Left lung (tissue), 10 donors: Measurements from ENCODE around the gene FTSJ1. TPM values are rescaled to one million over a fixed set of nuclear protein-coding genes. Genes with fewer than 3 reads are reported as not detected.

Experiments used
- ATAC-seq: fragments of 200-7000 bp; cut with Tn5 transposase; one replicate; pipeline ENCODE4 v1.9.1; 2020; ENCODE audit warnings: moderate library complexity
- DNase-seq, 4 donors: peaks; one replicate each; pipeline ENCODE4 v3.0.0-alpha.2; 2013 to 2020
- H3K27ac ChIP-seq, 2 donors: fragments of 200-600 bp; sonication (generic) in 1 of 2; one replicate each; pipeline versions ENCODE4 v1.5.0 to v1.8.0; 2020 to 2021
- H3K27me3 ChIP-seq, 2 donors: fragments of 200-600 bp; sonication (generic) in 1 of 2; one replicate each; pipeline versions ENCODE4 v1.5.0 to v1.8.0; 2020 to 2021
- H3K36me3 ChIP-seq, 2 donors: fragments of 200-600 bp; sonication (generic) in 1 of 2; one replicate each; pipeline versions ENCODE4 v1.5.0 to v1.8.0; 2020 to 2021
- H3K4me1 ChIP-seq, 2 donors: fragments of 200-600 bp; one replicate each; pipeline ENCODE4 v1.8.0; 2021
- H3K4me3 ChIP-seq, 2 donors: fragments of 200-600 bp; sonication (generic) in 1 of 2; one replicate each; pipeline versions ENCODE4 v1.5.0 to v1.8.0; 2020 to 2021; ENCODE audit warnings: mild to moderate bottlenecking in 1 of 2
- H3K9me3 ChIP-seq, 2 donors: fragments of 200-600 bp; sonication (generic) in 1 of 2; one replicate each; pipeline versions ENCODE4 v1.5.0 to v1.8.0; 2020 to 2021
- CTCF ChIP-seq, 2 donors: fragments of 200-600 bp; sonication (generic) in 1 of 2; IDR thresholded peaks; one replicate each; pipeline versions ENCODE4 v1.5.0 to v1.8.0; 2021; ENCODE audit warnings: antibody characterized with exemption in 2 of 2
- intact Hi-C, 2 donors: fragments of 100-400 bp; cut with DNase I; formaldehyde crosslinking; loops; one replicate each; pipeline versions ENCODE4 v1.11.2 to v1.14.2; 2022
- polyA plus RNA-seq, 6 donors: library from polyadenylated mRNA; unstranded; fragments of 120-200 nt; gene quantifications; one replicate each; pipeline ENCODE4 v1.2.1, GENCODE V29; 2013; ENCODE audit not compliant: insufficient read length in 6 of 6
- total RNA-seq, 2 donors: library from RNA; stranded (reverse); fragmentation: NEBNext Ultra II Directional; extraction: Animal tissue kit (Norgen Biotek cat#: 25700); gene quantifications; one replicate each; pipeline ENCODE4 v1.2.1, GENCODE V29; 2021
- donor health status: DM: no; HTN: yes; CAD: no.
- donor health status: DM: no; HTN: no; CAD: no.

FTSJ1 gene
- total and polyA plus RNA-seq, 8 donors = 33.7 to 46.6 (median 38.8) TPM

- Histone ChIP-seq H3K4me3 (no peak overlapping the region), H3K4me1 (no peaks in the 10 kb centered on the region), H3K27ac (no peak overlapping the region), H3K36me3 (peaks cover 0 to 11% of the 10 kb centered on the region in 2 donors), H3K27me3 (no peaks in the 10 kb centered on the region), H3K9me3 (no peaks in the 10 kb centered on the region)
- intact Hi-C loops = no loop called here
- no peak for DNase-seq
- TF ChIP-seq CTCF (IDR thresholded peaks at IDR 0.05) = no peak
- no peak for ATAC-seq
Observed at GRCh38 chrX:48474581-48474980, 1.4 kb upstream of the FTSJ1 start.

GRCh38 chrX:48475296-48475695 lies 703 bp upstream of the FTSJ1 start:
- intact Hi-C loops = no loop called here
- H3K4me3 ChIP-seq = peak overlapping the region; percentile 46 to 65
- peak; percentile 32 for ATAC-seq
- no peak for DNase-seq
- no peak for TF ChIP-seq CTCF (IDR thresholded peaks at IDR 0.05)
- peak overlapping the region; percentile 22 to 87 for H3K27ac ChIP-seq
- no peaks in the 10 kb centered on the region for H3K9me3 ChIP-seq
- no peaks in the 10 kb centered on the region for H3K4me1 ChIP-seq
- no peaks in the 10 kb centered on the region for H3K27me3 ChIP-seq
- peaks cover 0 to 12% of the 10 kb centered on the region in 2 donors for H3K36me3 ChIP-seq

- no peak for TF ChIP-seq CTCF (IDR thresholded peaks at IDR 0.05)
- peak overlapping the region; percentile 46 to 65 for H3K4me3 ChIP-seq
- no peaks in the 10 kb centered on the region for H3K27me3 ChIP-seq
- H3K36me3 ChIP-seq = peaks cover 0 to 24% of the 10 kb centered on the region in 2 donors
- intact Hi-C loops = no loop called here
- DNase-seq = no peak
- no peaks in the 10 kb centered on the region for H3K4me1 ChIP-seq
- ATAC-seq = no peak
- H3K9me3 ChIP-seq = no peaks in the 10 kb centered on the region
- no peak overlapping the region for H3K27ac ChIP-seq
Observed at GRCh38 chrX:48476919-48477318, 920 bp downstream of the FTSJ1 start.

- no peaks in the 10 kb centered on the region for H3K9me3 ChIP-seq
- no peak for TF ChIP-seq CTCF (IDR thresholded peaks at IDR 0.05)
- DNase-seq = no peak
- no peak overlapping the region for H3K27ac ChIP-seq
- intact Hi-C loops = no loop called here
- no peak for ATAC-seq
- peaks cover 0 to 36% of the 10 kb centered on the region in 2 donors for H3K36me3 ChIP-seq
- no peak overlapping the region for H3K4me3 ChIP-seq
- no peaks in the 10 kb centered on the region for H3K4me1 ChIP-seq
- H3K27me3 ChIP-seq = no peaks in the 10 kb centered on the region
Observed at GRCh38 chrX:48477960-48478755, 2.2 kb downstream of the FTSJ1 start.

GRCh38 chrX:48478806-48479205 lies 2.8 kb downstream of the FTSJ1 start:
- Histone ChIP-seq H3K27ac (no peak overlapping the region), H3K4me1 (no peaks in the 10 kb centered on the region), H3K27me3 (no peaks in the 10 kb centered on the region), H3K9me3 (no peaks in the 10 kb centered on the region), H3K4me3 (no peak overlapping the region), H3K36me3 (peaks cover 0 to 43% of the 10 kb centered on the region in 2 donors)
- DNase-seq (no peak), ATAC-seq (no peak)
- intact Hi-C loops = no loop called here
- TF ChIP-seq CTCF (IDR thresholded peaks at IDR 0.05) = no peak
